Natural killer cell (primary cell): ENCODE measurements around the gene LAMA1. TPM values are rescaled to one million over a fixed set of nuclear protein-coding genes. Genes with fewer than 3 reads are reported as not detected.

Experiments used
- ATAC-seq, 3 donors: fragments of 150-1000 bp in 2 of 3; fragments of 200-7000 bp in 1 of 3; cut with Tn5 transposase; 1 replicate in 1 of 3; 2 replicates in 2 of 3; pipeline ENCODE4 v1.10.0; 2021; ENCODE audit warnings: mild to moderate bottlenecking in 2 of 3, moderate library complexity in 2 of 3
- DNase-seq, 2 donors: peaks; one replicate each; pipeline versions ENCODE4 v3.0.0 to v3.0.0-alpha.2; 2013 to 2021; ENCODE audit warnings: mixed read lengths in 1 of 2
- H3K27ac ChIP-seq: one replicate; pipeline ENCODE4 v1.5.1; 2013; ENCODE audit warnings: mild to moderate bottlenecking, low read length
- H3K27me3 ChIP-seq: one replicate; pipeline ENCODE4 v1.6.1; 2013; ENCODE audit warnings: low read length; ENCODE audit not compliant: control insufficient read depth, insufficient read depth
- H3K36me3 ChIP-seq: one replicate; pipeline ENCODE4 v1.6.1; 2013; ENCODE audit warnings: low read length; ENCODE audit not compliant: control insufficient read depth, insufficient read depth
- H3K4me1 ChIP-seq: one replicate; pipeline ENCODE4 v1.6.1; 2013; ENCODE audit warnings: low read length; ENCODE audit not compliant: control insufficient read depth, insufficient read depth
- H3K4me3 ChIP-seq: one replicate; pipeline ENCODE4 v1.5.1; 2013; ENCODE audit warnings: low read length
- H3K9me3 ChIP-seq: one replicate; pipeline ENCODE4 v1.6.1; 2013; ENCODE audit warnings: low read length; ENCODE audit not compliant: control insufficient read depth, insufficient read depth
- H3K27ac Mint-ChIP-seq, 2 donors: one replicate each; pipeline ENCODE4 v1.8.0; 2022; ENCODE audit warnings: mild to moderate bottlenecking in 2 of 2, mixed read lengths in 2 of 2, moderate library complexity in 1 of 2
- H3K27me3 Mint-ChIP-seq, 2 donors: one replicate each; pipeline ENCODE4 v1.8.0; 2022; ENCODE audit warnings: low read depth in 2 of 2, mixed read lengths in 2 of 2
- H3K36me3 Mint-ChIP-seq: one replicate; pipeline ENCODE4 v1.8.0; 2022; ENCODE audit warnings: mixed read lengths
- H3K4me1 Mint-ChIP-seq, 2 donors: one replicate each; pipeline ENCODE4 v1.8.0; 2022; ENCODE audit warnings: mixed read lengths in 2 of 2
- H3K4me3 Mint-ChIP-seq: one replicate; pipeline ENCODE4 v1.8.0; 2022; ENCODE audit warnings: mild to moderate bottlenecking, moderate library complexity, mixed read lengths
- H3K9me3 Mint-ChIP-seq, 2 donors: one replicate each; pipeline ENCODE4 v1.8.0; 2022; ENCODE audit warnings: mixed read lengths in 2 of 2
- WGBS: methylation state at CpG from one replicate; pipeline ENCODE4 v1.1.7; 2013; ENCODE audit warnings: missing lambda C conversion rate; ENCODE audit not compliant: insufficient coverage; 5-methylcytosine and 5-hydroxymethylcytosine counted together
- intact Hi-C: fragments of 100-400 bp; cut with micrococcal nuclease; formaldehyde crosslinking; loops from one replicate; pipeline ENCODE4 v1.14.2; 2022
- total RNA-seq, 4 donors: library from RNA; stranded (reverse); fragments of 120-200 nt in 1 of 4; gene quantifications; one replicate each; pipeline versions ENCODE4 v1.2.3 to v1.2.4, GENCODE V29; 2013 to 2022
- TF ChIP-seq, protein P1 (sequence below): fragments of 200-600 bp; IDR thresholded peaks from one replicate; pipeline ENCODE4 v1.8.0; 2022; ENCODE audit warnings: antibody characterized with exemption

The LAMA1 gene
- total RNA-seq, 3 donors from 2014 or later (not counting 1 experiment from before 2014, with no cell fraction given): not detected

DNA sequence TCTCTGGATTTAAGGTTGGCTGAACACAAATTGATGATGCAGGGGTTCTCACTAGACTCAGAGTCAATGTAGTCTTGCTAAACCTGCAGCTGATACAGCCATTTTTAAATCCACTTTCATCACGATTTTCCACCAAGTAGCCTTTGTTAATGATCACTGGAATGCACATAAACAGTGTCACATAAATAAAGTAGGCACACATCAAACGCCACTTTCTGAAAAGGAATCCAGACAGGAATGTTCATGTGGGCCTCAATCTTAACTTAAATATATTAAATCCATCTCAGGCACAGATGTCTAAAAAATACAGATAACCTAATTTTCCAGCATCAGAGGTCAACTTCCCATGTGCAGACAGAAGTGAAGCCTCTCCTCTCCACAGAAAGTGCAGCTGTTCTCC is 58.3 kb downstream of the LAMA1 start:
- 76% methylated on average over 2 of the region's 2 CpGs for WGBS
- Histone ChIP-seq H3K36me3 (no peaks in the 10 kb centered on the region), H3K27ac (no peak overlapping the region), H3K9me3 (no peaks in the 10 kb centered on the region), H3K4me3 (no peak overlapping the region), H3K27me3 (no peaks in the 10 kb centered on the region), H3K4me1 (no peaks in the 10 kb centered on the region)
- no peak for ATAC-seq
- no peak for DNase-seq
- intact Hi-C loops: no loop called here
- TF ChIP-seq, protein P1, sequence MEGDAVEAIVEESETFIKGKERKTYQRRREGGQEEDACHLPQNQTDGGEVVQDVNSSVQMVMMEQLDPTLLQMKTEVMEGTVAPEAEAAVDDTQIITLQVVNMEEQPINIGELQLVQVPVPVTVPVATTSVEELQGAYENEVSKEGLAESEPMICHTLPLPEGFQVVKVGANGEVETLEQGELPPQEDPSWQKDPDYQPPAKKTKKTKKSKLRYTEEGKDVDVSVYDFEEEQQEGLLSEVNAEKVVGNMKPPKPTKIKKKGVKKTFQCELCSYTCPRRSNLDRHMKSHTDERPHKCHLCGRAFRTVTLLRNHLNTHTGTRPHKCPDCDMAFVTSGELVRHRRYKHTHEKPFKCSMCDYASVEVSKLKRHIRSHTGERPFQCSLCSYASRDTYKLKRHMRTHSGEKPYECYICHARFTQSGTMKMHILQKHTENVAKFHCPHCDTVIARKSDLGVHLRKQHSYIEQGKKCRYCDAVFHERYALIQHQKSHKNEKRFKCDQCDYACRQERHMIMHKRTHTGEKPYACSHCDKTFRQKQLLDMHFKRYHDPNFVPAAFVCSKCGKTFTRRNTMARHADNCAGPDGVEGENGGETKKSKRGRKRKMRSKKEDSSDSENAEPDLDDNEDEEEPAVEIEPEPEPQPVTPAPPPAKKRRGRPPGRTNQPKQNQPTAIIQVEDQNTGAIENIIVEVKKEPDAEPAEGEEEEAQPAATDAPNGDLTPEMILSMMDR: no peak
- H3K27me3 Mint-ChIP-seq: peaks cover 0 to 4% of the 10 kb centered on the region in 2 donors
- H3K4me1 Mint-ChIP-seq: no peaks in the 10 kb centered on the region
- no peaks in the 10 kb centered on the region for H3K36me3 Mint-ChIP-seq
- H3K27ac Mint-ChIP-seq: no peak overlapping the region
- no peak overlapping the region for H3K4me3 Mint-ChIP-seq
- peaks cover 0 to 4% of the 10 kb centered on the region in 2 donors for H3K9me3 Mint-ChIP-seq

GRCh38 chr18:7056026-7056425 is 61.6 kb downstream of the LAMA1 start:
- no peaks in the 10 kb centered on the region for H3K4me1 Mint-ChIP-seq
- ATAC-seq (no peak), DNase-seq (no peak)
- no peaks in the 10 kb centered on the region for H3K36me3 ChIP-seq
- intact Hi-C loops: no loop called here
- no peak overlapping the region for H3K4me3 ChIP-seq
- no peaks in the 10 kb centered on the region for H3K27me3 ChIP-seq
- 77% methylated on average over 6 of the region's 6 CpGs for WGBS
- H3K27ac ChIP-seq: no peak overlapping the region
- H3K27ac Mint-ChIP-seq: no peak overlapping the region
- no peak overlapping the region for H3K4me3 Mint-ChIP-seq
- H3K9me3 ChIP-seq: no peaks in the 10 kb centered on the region
- peaks cover 0 to 4% of the 10 kb centered on the region in 2 donors for H3K27me3 Mint-ChIP-seq
- peaks cover 0 to 2% of the 10 kb centered on the region in 2 donors for H3K9me3 Mint-ChIP-seq
- H3K36me3 Mint-ChIP-seq: no peaks in the 10 kb centered on the region
- TF ChIP-seq, protein P1: no peak
- H3K4me1 ChIP-seq: no peaks in the 10 kb centered on the region

DNA sequence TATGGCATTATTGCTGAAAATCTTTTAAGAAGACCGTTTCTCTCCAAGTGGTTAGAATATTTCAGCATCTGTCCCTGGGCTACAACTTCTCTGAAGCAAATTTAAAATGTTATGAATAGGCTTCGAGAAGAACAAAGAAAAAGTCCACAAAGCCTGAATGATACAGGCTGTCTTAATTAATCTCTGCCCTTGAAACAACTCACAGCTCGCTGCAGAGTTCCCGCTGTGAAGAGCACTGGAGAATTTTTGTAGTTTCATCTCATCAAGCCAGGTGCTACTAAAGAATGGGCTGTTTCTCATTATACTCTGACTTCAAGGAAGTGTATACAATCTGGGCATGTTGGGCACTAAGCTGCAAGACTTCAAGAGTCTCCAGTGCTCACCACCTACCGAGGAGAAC is 67.6 kb downstream of the LAMA1 start:
- DNase-seq: no peak

DNA sequence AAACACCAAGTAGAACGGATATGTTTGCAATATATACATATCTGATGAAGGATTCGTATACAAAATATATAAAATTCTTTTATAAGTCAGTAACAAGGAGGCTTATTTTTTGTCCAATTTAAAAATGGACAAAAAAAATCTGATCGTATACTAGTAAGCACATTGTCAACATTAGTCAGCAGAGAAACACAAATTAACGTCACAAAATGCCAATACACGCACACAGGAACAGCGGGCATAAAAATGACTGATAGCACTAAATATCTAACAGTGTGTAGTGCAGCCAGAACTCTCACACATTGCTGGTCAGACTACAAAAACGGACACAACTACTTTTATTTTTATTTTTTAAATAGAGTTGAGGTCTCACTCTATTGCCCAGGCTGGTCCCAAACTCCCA is 69.5 kb downstream of the LAMA1 start:
- Mint-ChIP-seq H3K9me3 (peaks cover 0 to 2% of the 10 kb centered on the region in 2 donors), H3K4me3 (no peak overlapping the region), H3K4me1 (no peaks in the 10 kb centered on the region), H3K27me3 (no peaks in the 10 kb centered on the region), H3K27ac (no peak overlapping the region), H3K36me3 (no peaks in the 10 kb centered on the region)
- Histone ChIP-seq H3K4me3 (no peak overlapping the region), H3K36me3 (no peaks in the 10 kb centered on the region), H3K27ac (no peak overlapping the region), H3K9me3 (no peaks in the 10 kb centered on the region), H3K27me3 (no peaks in the 10 kb centered on the region), H3K4me1 (no peaks in the 10 kb centered on the region)
- 92% methylated on average over 4 of the region's 7 CpGs for WGBS
- intact Hi-C loops: no loop called here
- DNase-seq (no peak), ATAC-seq (no peak)
- TF ChIP-seq, protein P1: no peak

More for the DNA sequence above, 67.6 kb downstream of the LAMA1 start:
- H3K9me3 Mint-ChIP-seq: peaks cover 0 to 2% of the 10 kb centered on the region in 2 donors
- no peak overlapping the region for H3K27ac Mint-ChIP-seq
- H3K27me3 Mint-ChIP-seq: no peaks in the 10 kb centered on the region
- H3K36me3 Mint-ChIP-seq: no peaks in the 10 kb centered on the region
- Histone ChIP-seq H3K27me3 (no peaks in the 10 kb centered on the region), H3K36me3 (no peaks in the 10 kb centered on the region), H3K9me3 (no peaks in the 10 kb centered on the region), H3K4me3 (no peak overlapping the region), H3K4me1 (no peaks in the 10 kb centered on the region), H3K27ac (no peak overlapping the region)
- WGBS: 82% methylated on average over 5 of the region's 5 CpGs
- no peak overlapping the region for H3K4me3 Mint-ChIP-seq
- no peak for ATAC-seq
- TF ChIP-seq, protein P1: no peak
- intact Hi-C loops: no loop called here
- H3K4me1 Mint-ChIP-seq: no peaks in the 10 kb centered on the region
